ENCODE results near the gene ENG.
A peak's percentile ranks its signal among the peaks of the same experiment; 100 is the strongest.
"Not testable (repeated sequence)": the region's sequence is repeated elsewhere in the genome, so short reads cannot be mapped to it uniquely, and the experiment has no call there.

The ENG gene

DNA sequence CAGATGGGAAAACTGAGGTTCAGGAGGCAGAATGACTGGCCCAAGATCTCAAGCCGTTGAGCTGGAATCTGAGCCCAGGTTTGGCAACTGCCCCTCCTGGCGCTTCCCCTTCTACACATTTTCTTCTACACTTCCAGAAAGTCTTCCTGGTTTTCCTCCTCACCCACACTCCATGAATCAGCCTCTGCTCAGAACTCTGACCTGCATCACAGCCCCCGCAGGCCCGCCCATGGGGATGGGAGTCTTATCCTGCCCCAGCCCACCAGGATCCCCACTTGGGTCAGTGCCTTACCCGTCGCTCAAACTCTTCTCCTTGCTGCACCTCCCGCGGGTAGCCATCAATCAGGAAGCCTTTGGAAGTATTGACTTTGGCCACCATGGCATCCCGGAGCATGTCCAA lies 17.1 kb upstream of the ENG start:
- TF ChIP-seq, protein P1, sequence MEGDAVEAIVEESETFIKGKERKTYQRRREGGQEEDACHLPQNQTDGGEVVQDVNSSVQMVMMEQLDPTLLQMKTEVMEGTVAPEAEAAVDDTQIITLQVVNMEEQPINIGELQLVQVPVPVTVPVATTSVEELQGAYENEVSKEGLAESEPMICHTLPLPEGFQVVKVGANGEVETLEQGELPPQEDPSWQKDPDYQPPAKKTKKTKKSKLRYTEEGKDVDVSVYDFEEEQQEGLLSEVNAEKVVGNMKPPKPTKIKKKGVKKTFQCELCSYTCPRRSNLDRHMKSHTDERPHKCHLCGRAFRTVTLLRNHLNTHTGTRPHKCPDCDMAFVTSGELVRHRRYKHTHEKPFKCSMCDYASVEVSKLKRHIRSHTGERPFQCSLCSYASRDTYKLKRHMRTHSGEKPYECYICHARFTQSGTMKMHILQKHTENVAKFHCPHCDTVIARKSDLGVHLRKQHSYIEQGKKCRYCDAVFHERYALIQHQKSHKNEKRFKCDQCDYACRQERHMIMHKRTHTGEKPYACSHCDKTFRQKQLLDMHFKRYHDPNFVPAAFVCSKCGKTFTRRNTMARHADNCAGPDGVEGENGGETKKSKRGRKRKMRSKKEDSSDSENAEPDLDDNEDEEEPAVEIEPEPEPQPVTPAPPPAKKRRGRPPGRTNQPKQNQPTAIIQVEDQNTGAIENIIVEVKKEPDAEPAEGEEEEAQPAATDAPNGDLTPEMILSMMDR (IDR thresholded peaks at IDR 0.05; ENCODE audit: insufficient read depth, low read length, poor library complexity, severe bottlenecking) = no peak
- no peak for TF ChIP-seq EZH2phosphoT487 (conservative IDR thresholded peaks at IDR 0.05; ENCODE audit: low read length)
- Histone ChIP-seq H3K27ac (ENCODE audit: low read depth, low read length) (no peak overlapping the region), H3K79me2 (ENCODE audit: insufficient read depth, low read length) (no peaks in the 10 kb centered on the region), H3K27me3 (ENCODE audit: low read length) (no peaks in the 10 kb centered on the region), H3K9me3 (ENCODE audit: insufficient read depth, low read length) (no peaks in the 10 kb centered on the region), H2AFZ (ENCODE audit: low read depth, low read length, severe bottlenecking) (no peak overlapping the region), H3K9me2 (replicated peaks; ENCODE audit: insufficient read depth, low read length) (no peaks in the 10 kb centered on the region), H4K20me1 (ENCODE audit: low read depth, low read length) (no peaks in the 10 kb centered on the region), H3K4me2 (ENCODE audit: low read depth, low read length, poor library complexity, severe bottlenecking) (no peak overlapping the region), H3K36me3 (ENCODE audit: low read length) (no peaks in the 10 kb centered on the region), H3K4me3 (ENCODE audit: insufficient read depth, low read length, poor library complexity, severe bottlenecking) (no peak overlapping the region), H3F3A (ENCODE audit: insufficient read depth) (no peaks in the 10 kb centered on the region), H3K9ac (ENCODE audit: low read length) (no peak overlapping the region)

- H3K9me3 ChIP-seq (ENCODE audit: insufficient read depth, low read length) = no peaks in the 10 kb centered on the region
- no peaks in the 10 kb centered on the region for H4K20me1 ChIP-seq (ENCODE audit: low read depth, low read length)
- H3K79me2 ChIP-seq (ENCODE audit: insufficient read depth, low read length) = no peaks in the 10 kb centered on the region
- no peak overlapping the region for H3K9ac ChIP-seq (ENCODE audit: low read length)
- no peaks in the 10 kb centered on the region for H3K36me3 ChIP-seq (ENCODE audit: low read length)
- no peak overlapping the region for H3K4me2 ChIP-seq (ENCODE audit: low read depth, low read length, poor library complexity, severe bottlenecking)
- H3K27me3 ChIP-seq (ENCODE audit: low read length) = no peaks in the 10 kb centered on the region
- H3K9me2 ChIP-seq (replicated peaks; ENCODE audit: insufficient read depth, low read length) = no peaks in the 10 kb centered on the region
- no peak overlapping the region for H2AFZ ChIP-seq (ENCODE audit: low read depth, low read length, severe bottlenecking)
- H3F3A ChIP-seq (ENCODE audit: insufficient read depth) = no peaks in the 10 kb centered on the region
- no peak for TF ChIP-seq EZH2phosphoT487 (conservative IDR thresholded peaks at IDR 0.05; ENCODE audit: low read length)
- TF ChIP-seq, protein P1 (IDR thresholded peaks at IDR 0.05; ENCODE audit: insufficient read depth, low read length, poor library complexity, severe bottlenecking) = no peak
- H3K4me3 ChIP-seq (ENCODE audit: insufficient read depth, low read length, poor library complexity, severe bottlenecking) = no peak overlapping the region
- H3K27ac ChIP-seq (ENCODE audit: low read depth, low read length) = no peak overlapping the region
Measured at GRCh38 chr9:127870887-127871286, 16.4 kb upstream of the ENG start.

DNA sequence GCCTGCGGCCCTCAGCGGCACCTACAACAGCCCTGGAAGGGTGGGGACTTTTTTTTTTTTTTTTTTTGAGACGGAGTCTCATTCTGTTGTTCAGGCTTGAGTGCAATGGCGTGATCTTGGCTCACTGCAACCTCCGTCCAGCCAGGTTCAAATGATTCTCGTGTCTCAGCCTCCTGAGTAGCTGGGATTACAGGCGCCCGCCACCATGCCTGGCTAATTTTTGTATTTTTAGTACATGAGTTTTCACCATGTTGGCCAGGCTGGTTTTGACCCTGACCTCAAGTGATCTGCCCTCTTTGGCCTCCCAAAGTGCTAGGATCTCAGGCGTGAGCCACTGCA lies 15.7 kb upstream of the ENG start:
- TF ChIP-seq, protein P1 (IDR thresholded peaks at IDR 0.05; ENCODE audit: insufficient read depth, low read length, poor library complexity, severe bottlenecking) = peak; percentile 1
- not testable (repeated sequence) for H3K9me2 ChIP-seq (replicated peaks; ENCODE audit: insufficient read depth, low read length)

More for the DNA sequence above, 15.7 kb upstream of the ENG start:
- not testable (repeated sequence) for H3K9ac ChIP-seq (ENCODE audit: low read length); H3K27ac ChIP-seq (ENCODE audit: low read depth, low read length); H3K79me2 ChIP-seq (ENCODE audit: insufficient read depth, low read length); H3K9me3 ChIP-seq (ENCODE audit: insufficient read depth, low read length); H3K4me2 ChIP-seq (ENCODE audit: low read depth, low read length, poor library complexity, severe bottlenecking); H3K4me3 ChIP-seq (ENCODE audit: insufficient read depth, low read length, poor library complexity, severe bottlenecking); H3F3A ChIP-seq (ENCODE audit: insufficient read depth); H3K36me3 ChIP-seq (ENCODE audit: low read length); H2AFZ ChIP-seq (ENCODE audit: low read depth, low read length, severe bottlenecking); H3K27me3 ChIP-seq (ENCODE audit: low read length); H4K20me1 ChIP-seq (ENCODE audit: low read depth, low read length)

Data from SU-DHL-6 (cell line).